ENCODE data around the gene PAX7. TPM values are rescaled to one million over a fixed set of nuclear protein-coding genes. Genes with fewer than 3 reads are reported as not detected.

Gene PAX7
- total and polyA plus RNA-seq, 2 experiments from 2014 or later: not detected

DNA sequence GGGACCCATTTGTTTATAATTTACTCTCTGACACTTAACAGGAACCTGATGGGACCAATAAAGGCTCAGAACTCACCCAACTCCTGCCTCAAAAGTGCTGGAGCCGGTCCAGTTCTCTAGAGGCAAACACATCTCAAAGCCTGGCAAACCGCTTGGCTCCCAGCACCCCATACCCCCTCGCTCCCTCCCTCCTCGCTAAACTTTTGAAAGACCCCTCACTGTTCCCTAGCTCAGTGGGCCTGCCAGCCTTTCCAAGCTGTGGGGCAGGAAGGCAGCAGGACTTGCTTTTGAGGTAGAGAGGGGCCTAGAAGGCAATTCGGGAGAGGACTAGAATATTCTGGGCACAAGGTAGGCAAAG, 40.2 kb downstream of the PAX7 start:
- no peak overlapping the region for H3K27ac ChIP-seq
- TF ChIP-seq, protein P1, sequence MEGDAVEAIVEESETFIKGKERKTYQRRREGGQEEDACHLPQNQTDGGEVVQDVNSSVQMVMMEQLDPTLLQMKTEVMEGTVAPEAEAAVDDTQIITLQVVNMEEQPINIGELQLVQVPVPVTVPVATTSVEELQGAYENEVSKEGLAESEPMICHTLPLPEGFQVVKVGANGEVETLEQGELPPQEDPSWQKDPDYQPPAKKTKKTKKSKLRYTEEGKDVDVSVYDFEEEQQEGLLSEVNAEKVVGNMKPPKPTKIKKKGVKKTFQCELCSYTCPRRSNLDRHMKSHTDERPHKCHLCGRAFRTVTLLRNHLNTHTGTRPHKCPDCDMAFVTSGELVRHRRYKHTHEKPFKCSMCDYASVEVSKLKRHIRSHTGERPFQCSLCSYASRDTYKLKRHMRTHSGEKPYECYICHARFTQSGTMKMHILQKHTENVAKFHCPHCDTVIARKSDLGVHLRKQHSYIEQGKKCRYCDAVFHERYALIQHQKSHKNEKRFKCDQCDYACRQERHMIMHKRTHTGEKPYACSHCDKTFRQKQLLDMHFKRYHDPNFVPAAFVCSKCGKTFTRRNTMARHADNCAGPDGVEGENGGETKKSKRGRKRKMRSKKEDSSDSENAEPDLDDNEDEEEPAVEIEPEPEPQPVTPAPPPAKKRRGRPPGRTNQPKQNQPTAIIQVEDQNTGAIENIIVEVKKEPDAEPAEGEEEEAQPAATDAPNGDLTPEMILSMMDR (IDR thresholded peaks at IDR 0.05; ENCODE audit: low read depth, low read length): no peak
- H3K4me1 ChIP-seq (ENCODE audit: low read depth): no peaks in the 10 kb centered on the region
- no peak for DNase-seq (ENCODE audit: low read depth in 1 of 2, low spot score in 1 of 2)
- peaks cover 75% of the 10 kb centered on the region for H3K27me3 ChIP-seq
- no peak overlapping the region for H3K4me3 ChIP-seq
- no peaks in the 10 kb centered on the region for H3K36me3 ChIP-seq
- H3K9me3 ChIP-seq (ENCODE audit: low read depth): no peaks in the 10 kb centered on the region

DNA sequence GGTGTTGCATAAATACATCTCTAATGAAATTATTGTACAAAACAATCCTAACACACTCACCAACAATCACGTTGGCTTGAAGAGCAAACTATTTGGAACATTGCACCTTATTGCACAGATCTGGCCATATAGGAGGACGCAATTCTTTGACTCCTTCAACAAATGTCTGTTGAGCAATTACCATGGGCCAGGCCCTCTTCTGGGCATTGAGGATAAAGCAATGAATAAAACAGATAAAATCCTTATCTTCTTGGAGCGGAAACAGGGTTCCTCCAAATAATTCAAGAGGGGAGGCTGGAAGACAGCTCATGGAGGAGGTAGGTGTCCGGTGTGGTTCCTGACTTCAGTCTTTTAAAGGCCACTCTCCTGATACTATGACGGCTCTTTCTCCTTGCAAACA, 43.3 kb downstream of the PAX7 start:
- Histone ChIP-seq H3K4me1 (ENCODE audit: low read depth) (no peaks in the 10 kb centered on the region), H3K27me3 (peaks cover 70% of the 10 kb centered on the region)

DNA sequence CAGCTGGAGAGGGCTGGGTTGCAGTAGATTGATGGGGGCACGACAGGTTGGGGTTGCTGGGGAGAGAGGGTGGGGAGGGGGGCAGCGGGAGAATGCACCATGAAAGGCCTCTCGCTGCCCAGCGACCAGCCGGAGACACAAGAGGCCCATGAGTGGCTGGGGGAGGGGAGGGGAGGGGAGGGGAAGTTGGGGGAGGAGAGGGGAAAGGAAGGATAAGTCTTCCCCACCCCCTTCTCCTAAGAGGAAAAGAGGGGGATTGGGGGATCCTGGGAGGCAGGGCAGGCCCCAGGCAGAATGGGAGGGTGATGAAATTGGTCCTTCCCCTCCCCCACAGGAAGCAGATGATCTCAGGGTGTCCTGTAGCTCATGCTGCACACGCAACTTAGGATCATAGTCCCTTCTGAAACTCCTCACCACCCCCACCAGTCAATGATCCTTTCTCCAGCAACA, 45.7 kb downstream of the PAX7 start:
- TF ChIP-seq, protein P1 (IDR thresholded peaks at IDR 0.05; ENCODE audit: low read depth, low read length): no peak
- Histone ChIP-seq H3K4me1 (ENCODE audit: low read depth) (no peaks in the 10 kb centered on the region), H3K36me3 (no peaks in the 10 kb centered on the region), H3K4me3 (no peak overlapping the region), H3K27ac (no peak overlapping the region), H3K27me3 (peaks cover 66% of the 10 kb centered on the region), H3K9me3 (ENCODE audit: low read depth) (no peaks in the 10 kb centered on the region)
- DNase-seq (ENCODE audit: low read depth in 1 of 2, low spot score in 1 of 2): no peak

More for the DNA sequence above, 43.3 kb downstream of the PAX7 start:
- Histone ChIP-seq H3K4me3 (no peak overlapping the region), H3K36me3 (no peaks in the 10 kb centered on the region), H3K9me3 (ENCODE audit: low read depth) (no peaks in the 10 kb centered on the region), H3K27ac (no peak overlapping the region)
- TF ChIP-seq, protein P1 (IDR thresholded peaks at IDR 0.05; ENCODE audit: low read depth, low read length): no peak
- DNase-seq (ENCODE audit: low read depth in 1 of 2, low spot score in 1 of 2): no peak

DNA sequence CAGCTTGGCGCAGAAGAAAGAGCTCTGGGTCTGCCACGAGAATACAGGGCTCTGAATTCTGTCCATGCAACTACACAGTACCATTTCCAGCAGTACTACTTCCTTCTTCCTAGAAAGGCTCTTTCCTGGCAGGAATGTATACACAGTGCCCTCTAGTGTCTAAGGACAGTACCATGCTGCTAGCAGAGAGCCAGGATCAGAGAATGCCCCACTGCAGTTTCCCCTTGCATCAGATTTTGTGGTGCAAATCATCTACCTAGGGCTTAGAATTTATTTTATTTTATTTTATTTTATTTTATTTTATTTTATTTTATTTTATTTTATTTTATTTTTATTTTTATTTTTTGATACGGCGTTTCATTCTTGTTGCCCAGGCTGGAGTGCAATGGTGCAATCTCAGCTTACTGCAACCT, 50.8 kb downstream of the PAX7 start:
- H3K4me3 ChIP-seq: no peak overlapping the region
- DNase-seq (ENCODE audit: low read depth in 1 of 2, low spot score in 1 of 2): peak; percentile 35 to 59
- H3K36me3 ChIP-seq: no peaks in the 10 kb centered on the region
- no peaks in the 10 kb centered on the region for H3K9me3 ChIP-seq (ENCODE audit: low read depth)
- H3K4me1 ChIP-seq (ENCODE audit: low read depth): no peaks in the 10 kb centered on the region
- H3K27ac ChIP-seq: no peak overlapping the region
- H3K27me3 ChIP-seq: peaks cover 37% of the 10 kb centered on the region
- TF ChIP-seq, protein P1 (IDR thresholded peaks at IDR 0.05; ENCODE audit: low read depth, low read length): peak; percentile 54

DNA sequence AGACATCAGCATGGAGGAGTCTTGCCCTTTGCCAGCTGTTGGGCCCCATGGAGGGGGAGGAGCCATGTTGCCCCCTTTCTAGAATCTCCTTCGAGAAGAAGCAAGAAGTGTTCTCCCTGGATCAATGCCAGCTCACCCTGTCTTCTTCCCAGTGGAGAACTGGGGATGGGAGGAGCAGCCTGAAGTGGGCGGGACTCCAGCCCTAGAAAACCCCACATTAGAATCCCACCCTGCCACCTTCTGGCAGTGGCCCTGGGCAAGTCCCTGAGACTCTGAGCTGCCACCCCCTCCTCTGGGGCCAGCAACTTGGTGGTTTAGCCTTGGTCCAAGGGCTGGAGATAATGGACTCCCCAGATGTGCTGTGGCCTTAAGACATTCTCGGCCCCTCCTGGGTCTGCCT, 51.7 kb downstream of the PAX7 start:
- TF ChIP-seq, protein P1 (IDR thresholded peaks at IDR 0.05; ENCODE audit: low read depth, low read length): no peak
- Histone ChIP-seq H3K9me3 (ENCODE audit: low read depth) (no peaks in the 10 kb centered on the region), H3K27me3 (peaks cover 28% of the 10 kb centered on the region), H3K36me3 (no peaks in the 10 kb centered on the region), H3K27ac (no peak overlapping the region), H3K4me3 (no peak overlapping the region), H3K4me1 (ENCODE audit: low read depth) (no peaks in the 10 kb centered on the region)
- DNase-seq (ENCODE audit: low read depth in 1 of 2, low spot score in 1 of 2): no peak

DNA sequence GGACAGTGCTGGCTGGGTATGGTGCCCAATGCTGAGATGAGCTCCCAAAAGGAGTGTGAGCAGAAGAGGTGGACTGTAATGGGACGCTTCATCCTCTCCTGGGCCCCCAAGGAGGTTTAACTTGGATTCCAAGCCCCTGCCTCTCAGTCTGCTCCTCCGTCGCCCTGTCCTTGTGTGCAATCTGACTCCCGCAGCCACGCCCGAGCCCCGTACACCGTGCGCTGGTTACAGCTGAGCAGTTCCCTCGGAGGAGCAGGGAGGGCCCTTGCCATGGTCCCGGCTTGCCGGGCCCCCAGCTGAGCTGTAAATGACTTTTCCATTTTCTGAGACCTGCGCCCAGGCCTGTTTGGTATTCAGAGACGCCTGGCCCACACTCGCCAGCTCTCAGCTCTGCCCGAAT, 53.7 kb downstream of the PAX7 start:
- TF ChIP-seq, protein P1 (IDR thresholded peaks at IDR 0.05; ENCODE audit: low read depth, low read length): no peak
- Histone ChIP-seq H3K27ac (no peak overlapping the region), H3K36me3 (no peaks in the 10 kb centered on the region), H3K27me3 (peaks cover 9% of the 10 kb centered on the region), H3K9me3 (ENCODE audit: low read depth) (no peaks in the 10 kb centered on the region), H3K4me3 (no peak overlapping the region), H3K4me1 (ENCODE audit: low read depth) (no peaks in the 10 kb centered on the region)
- no peak for DNase-seq (ENCODE audit: low read depth in 1 of 2, low spot score in 1 of 2)

All from cardiac muscle cell (in vitro differentiated cells and primary cell).